NCI-H446 treated with DMSO at 0.1 percent for 48 hours (cell line): ENCODE results near the gene FHL2.
A peak's percentile ranks its signal among the peaks of the same experiment; 100 is the strongest.

Source experiments
- DNase-seq: peaks from one replicate; lab custom pipeline; 2025; lab: John Stamatoyannopoulos, UW

Gene FHL2

GRCh38 chr2:105378921-105379383, 19.9 kb downstream of the FHL2 start:
- DNase-seq: no peak

DNA sequence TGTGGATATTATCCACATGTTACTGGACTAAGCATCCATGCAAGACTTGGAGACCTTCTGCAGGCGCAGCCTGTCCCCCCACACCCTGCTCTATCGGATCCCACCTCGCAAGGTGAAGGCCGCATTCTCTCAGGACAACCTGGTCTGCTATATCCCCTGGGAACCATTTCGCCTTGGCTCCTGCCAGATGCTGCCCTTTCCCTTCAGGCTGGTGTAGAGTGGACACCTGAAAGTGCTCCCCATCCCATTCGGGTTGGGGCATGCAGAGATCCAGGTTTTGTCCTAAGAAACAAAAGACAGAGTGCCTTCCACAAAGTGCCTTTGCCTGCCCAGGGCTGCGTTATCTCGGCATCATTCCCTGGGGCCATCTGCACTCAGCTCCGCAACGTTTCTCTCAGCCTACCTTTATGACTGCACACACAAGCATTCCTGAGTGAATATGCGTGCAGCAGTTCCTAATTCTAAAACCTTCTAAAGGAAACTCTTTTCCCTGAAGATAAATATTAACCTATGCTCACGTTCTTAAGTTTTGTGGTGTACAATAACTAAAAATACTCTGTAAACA, 20.5 kb downstream of the FHL2 start:
- DNase-seq: no peak

DNA sequence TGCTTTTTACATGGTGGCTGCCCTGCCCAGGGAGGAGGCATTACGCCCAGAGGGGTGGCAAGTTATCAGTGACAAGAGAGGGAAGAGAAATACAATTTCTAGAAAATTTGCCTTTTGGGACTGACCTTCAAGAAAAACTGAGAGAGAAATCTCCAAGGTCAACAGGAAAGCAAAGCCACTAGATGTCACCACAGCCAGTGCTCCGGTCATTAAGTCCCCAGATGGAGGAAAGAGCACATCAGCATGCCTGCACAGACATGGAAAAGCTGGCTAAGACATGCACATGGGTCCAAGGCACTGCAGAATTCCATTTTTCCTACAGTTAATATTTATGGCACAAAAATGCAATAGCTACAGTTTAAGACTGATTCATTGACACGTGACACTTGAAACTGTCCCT, 21.0 kb downstream of the FHL2 start:
- no peak for DNase-seq

GRCh38 chr2:105376789-105377240, 22.0 kb downstream of the FHL2 start:
- no peak for DNase-seq

DNA sequence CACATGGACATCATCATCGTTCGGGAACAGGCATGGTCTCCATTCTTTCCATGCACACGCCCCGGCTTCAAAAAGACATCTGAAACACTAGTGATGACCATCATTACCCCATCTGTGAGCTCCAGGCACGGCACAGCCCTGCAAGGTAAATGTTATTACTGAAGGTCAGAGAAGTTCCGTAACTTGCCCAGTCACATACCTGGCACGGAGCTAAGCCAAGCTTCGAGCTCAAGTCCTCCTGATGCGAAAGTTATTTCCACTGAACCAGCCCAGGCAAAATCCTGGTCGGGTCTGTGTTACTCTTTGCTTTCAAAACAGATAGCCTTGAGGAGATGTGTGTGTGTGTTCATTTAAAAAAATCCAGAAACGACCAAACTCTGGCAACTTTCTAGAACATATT, 22.8 kb downstream of the FHL2 start:
- DNase-seq: no peak

GRCh38 chr2:105375001-105375561, 23.8 kb downstream of the FHL2 start:
- DNase-seq: no peak

GRCh38 chr2:105373895-105374401, 24.9 kb downstream of the FHL2 start:
- DNase-seq: no peak

DNA sequence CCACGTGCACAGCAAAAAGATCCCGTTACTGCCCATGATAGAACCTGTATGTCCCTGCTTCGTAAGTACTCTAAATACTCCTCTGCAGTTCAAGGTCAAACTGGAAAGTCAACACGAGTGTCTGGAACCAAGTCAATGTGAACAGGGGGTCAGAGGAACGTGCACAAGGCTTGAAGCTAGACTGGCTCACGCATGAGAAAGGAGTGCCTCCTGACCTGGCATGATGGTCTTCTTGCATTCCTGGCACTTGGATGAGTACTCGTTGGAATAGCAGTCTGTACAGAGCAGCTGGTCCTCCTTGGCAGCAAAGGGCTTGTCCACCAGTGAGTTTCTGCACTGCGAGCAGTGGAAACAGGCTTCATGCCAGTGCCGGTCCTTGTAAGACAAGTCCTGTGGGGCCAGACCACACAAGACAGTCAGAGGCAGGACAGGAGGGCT, 25.5 kb downstream of the FHL2 start:
- peak; percentile 42 for DNase-seq

GRCh38 chr2:105371810-105372209, 27.0 kb downstream of the FHL2 start:
- no peak for DNase-seq

DNA sequence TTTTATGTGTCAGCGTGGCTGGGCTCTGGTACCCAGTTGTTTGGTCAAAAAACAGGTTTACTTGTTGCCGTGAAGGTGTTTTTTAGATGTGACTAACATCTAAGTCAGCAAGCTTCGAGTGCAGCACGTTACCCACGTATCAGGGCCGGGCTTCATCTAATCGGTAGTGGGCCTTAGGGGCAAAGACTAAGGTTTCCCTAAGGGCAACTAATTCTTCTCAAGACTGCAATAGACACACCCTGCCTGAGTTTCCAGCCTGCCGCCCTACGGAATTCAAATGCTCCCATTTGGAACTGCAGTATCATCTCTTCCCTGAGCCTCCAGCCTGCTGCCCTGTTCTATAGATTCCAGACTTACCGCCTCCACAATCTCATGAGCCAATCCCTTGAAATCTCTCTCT, 27.7 kb downstream of the FHL2 start:
- no peak for DNase-seq

- DNase-seq: peak; percentile 2
Measured at GRCh38 chr2:105369777-105370690, 28.8 kb downstream of the FHL2 start.

GRCh38 chr2:105368759-105369408, 30.0 kb downstream of the FHL2 start:
- no peak for DNase-seq

DNA sequence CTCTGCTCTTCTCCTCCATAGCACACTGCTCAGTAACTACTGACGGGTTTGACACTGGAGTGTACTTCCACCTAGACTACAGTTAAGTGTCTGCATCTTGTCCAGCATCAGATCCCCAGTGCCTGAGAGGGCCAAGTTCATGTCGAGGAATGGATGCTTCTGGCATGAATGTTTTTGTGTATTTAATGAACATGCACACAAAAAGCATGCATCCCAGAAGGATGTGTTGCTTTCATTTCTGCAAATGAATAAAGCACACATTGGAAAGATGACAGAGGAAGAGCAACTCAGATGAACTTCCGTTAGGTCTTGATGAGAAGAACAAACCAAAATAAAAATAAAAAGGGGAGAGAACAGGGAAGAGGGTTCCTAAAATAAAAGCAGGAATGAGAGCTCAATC, 33.6 kb downstream of the FHL2 start:
- no peak for DNase-seq

GRCh38 chr2:105364436-105365139, 34.3 kb downstream of the FHL2 start:
- no peak for DNase-seq

- no peak for DNase-seq
Measured at GRCh38 chr2:105362862-105363591, 35.8 kb downstream of the FHL2 start.

DNA sequence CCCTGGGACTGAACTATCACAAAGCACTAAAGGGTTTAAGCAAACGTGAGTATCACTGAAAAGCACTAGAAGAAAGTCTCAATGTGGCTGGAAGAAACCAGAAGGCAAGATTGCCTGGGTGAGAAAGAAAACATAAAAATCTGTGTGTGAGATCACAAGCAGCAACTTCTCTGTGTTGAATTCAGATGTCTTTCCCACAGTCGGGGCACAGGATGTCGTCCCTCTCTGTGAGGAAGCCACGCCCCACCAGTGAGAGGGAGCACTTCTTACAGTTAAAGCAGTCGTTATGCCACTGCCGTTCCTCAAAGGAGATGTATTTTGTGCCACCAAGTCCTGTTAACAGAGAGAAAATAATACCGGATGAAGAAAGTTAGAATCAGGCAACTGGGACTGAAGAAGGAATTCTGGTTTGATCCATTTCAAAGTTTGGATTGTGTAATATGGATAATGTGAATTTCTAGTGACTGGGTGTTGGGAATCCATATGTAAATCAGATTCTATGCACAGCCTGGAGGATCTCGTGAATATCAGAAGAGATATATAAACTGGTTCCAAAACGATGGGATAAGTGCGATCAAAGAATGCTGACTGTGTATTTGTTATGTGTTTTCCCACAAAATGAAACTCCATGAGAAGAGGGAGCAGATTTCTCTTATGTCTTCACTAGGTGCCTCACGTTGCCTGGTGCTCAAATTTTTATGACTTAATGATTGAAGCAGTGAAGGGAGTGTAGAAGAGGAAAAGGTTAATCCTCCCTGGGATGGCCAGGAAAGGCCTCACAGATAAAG, 37.6 kb downstream of the FHL2 start:
- no peak for DNase-seq

GRCh38 chr2:105358593-105358992, 40.3 kb downstream of the FHL2 start:
- no peak for DNase-seq

DNA sequence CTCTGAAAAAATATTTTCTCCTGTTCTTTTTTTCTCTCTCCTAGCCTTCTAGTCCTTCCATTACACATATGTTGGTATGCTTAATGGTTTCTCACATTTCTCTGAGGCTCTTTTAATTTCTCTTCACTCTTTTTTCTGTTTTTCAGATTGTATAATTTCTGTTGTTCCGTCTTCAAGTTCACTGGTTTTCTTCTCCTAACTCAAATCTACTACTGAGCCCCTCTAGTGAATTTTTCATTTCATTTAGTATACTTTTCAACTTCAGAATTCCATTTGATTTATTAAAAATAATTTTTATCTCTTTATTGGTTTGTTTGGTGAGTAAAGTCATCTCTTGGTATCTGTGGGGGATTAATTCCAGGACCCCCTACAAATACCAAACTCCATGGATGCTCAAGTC, 41.7 kb downstream of the FHL2 start:
- no peak for DNase-seq

DNA sequence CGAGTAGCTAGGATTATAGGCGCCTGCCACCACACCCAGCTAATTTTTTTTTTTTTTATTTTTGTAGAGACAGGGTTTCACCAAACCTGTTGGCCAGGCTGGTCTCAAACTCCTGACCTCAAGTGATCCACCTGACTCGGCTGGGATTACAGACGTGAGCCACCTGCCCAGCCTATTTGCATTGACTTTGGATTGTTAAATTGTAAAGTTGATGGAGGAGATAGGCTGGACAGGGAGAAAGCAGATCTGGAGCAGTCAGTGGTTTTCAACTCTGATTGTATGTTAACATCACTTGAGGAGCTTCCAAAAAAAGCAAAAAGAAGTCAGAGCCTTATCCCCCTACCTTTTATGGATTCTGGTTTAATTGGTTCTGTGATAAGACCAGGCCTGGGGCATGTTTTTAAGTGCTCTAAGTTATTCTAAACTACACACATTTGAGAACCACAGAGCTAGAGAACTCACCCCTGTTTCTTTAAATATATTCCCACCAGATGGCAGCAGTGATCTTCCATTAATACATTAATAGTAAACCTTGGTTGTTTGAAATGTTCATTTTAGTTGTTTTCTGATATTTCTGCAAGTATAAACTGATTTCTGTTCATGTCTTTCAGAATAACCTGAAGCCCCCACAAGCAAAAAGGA, 54.0 kb downstream of the FHL2 start:
- DNase-seq: peak; percentile 1

DNA sequence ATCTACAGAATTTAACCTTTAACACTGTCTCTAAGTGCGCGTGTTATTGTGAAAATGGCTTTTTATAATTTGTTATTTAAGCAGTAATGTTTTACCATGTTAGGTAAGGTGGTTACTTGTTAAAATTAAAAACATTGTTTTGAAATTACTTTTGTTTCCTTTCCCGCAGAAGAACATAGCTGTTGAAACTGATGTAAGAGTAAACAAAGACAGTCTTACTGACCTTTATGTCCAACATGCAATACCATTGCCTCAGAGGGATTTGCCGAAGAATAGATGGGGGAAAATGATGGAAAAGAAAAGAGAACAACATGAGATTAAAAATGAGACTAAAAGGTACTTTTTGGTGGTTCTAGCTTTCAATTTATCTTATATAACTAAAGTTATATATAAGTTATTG, 59.4 kb downstream of the FHL2 start:
- no peak for DNase-seq
